Measurements from ENCODE around the gene OR7C1.
"Not testable (repeated sequence)": the region's sequence is repeated elsewhere in the genome, so short reads cannot be mapped to it uniquely, and the experiment has no call there.

Gene OR7C1

GRCh38 chr19:14784730-14785101 lies 50.3 kb downstream of the OR7C1 start:
- DNase-seq (ENCODE audit: low spot score) = not testable (repeated sequence)

GRCh38 chr19:14783410-14783998 lies 51.5 kb downstream of the OR7C1 start:
- not testable (repeated sequence) for DNase-seq (ENCODE audit: low spot score)

- DNase-seq (ENCODE audit: low spot score) = no peak
Observed at GRCh38 chr19:14782626-14783409, 52.2 kb downstream of the OR7C1 start.

GRCh38 chr19:14781713-14782536 lies 53.1 kb downstream of the OR7C1 start:
- not testable (repeated sequence) for DNase-seq (ENCODE audit: low spot score)

GRCh38 chr19:14780622-14781225 lies 54.3 kb downstream of the OR7C1 start:
- DNase-seq (ENCODE audit: low spot score) = not testable (repeated sequence)

GRCh38 chr19:14779151-14779550 lies 55.8 kb downstream of the OR7C1 start:
- DNase-seq (ENCODE audit: low spot score) = no peak

GRCh38 chr19:14778110-14778845 lies 56.7 kb downstream of the OR7C1 start, which contains the start of gene ADGRE2:
Gene ADGRE2, minus strand, starts transcription at chr19:14778560. Its CDS starts 1,804 bp downstream, at chr19:14776756.
- DNase-seq (ENCODE audit: low spot score) = not testable (repeated sequence)

- DNase-seq (ENCODE audit: low spot score) = not testable (repeated sequence)
Observed at GRCh38 chr19:14777645-14778044, 57.3 kb downstream of the OR7C1 start.

GRCh38 chr19:14775869-14776586 lies 59.0 kb downstream of the OR7C1 start:
- no peak for DNase-seq (ENCODE audit: low spot score)

GRCh38 chr19:14775326-14775725 lies 59.7 kb downstream of the OR7C1 start:
- DNase-seq (ENCODE audit: low spot score) = not testable (repeated sequence)

GRCh38 chr19:14774373-14774772 lies 60.6 kb downstream of the OR7C1 start:
- DNase-seq (ENCODE audit: low spot score) = no peak

- DNase-seq (ENCODE audit: low spot score) = not testable (repeated sequence)
Observed at GRCh38 chr19:14773722-14774121, 61.3 kb downstream of the OR7C1 start.

GRCh38 chr19:14772995-14773394 lies 62.0 kb downstream of the OR7C1 start:
- no peak for DNase-seq (ENCODE audit: low spot score)

GRCh38 chr19:14772467-14772866 lies 62.5 kb downstream of the OR7C1 start:
- DNase-seq (ENCODE audit: low spot score) = no peak

- no peak for DNase-seq (ENCODE audit: low spot score)
Observed at GRCh38 chr19:14770944-14771839, 63.8 kb downstream of the OR7C1 start.

GRCh38 chr19:14770136-14770535 lies 64.8 kb downstream of the OR7C1 start:
- DNase-seq (ENCODE audit: low spot score) = no peak

- DNase-seq (ENCODE audit: low spot score) = no peak
Observed at GRCh38 chr19:14769201-14769600, 65.8 kb downstream of the OR7C1 start.

GRCh38 chr19:14768001-14768400 lies 67.0 kb downstream of the OR7C1 start:
- DNase-seq (ENCODE audit: low spot score) = no peak

GRCh38 chr19:14767466-14767971 lies 67.5 kb downstream of the OR7C1 start:
- DNase-seq (ENCODE audit: low spot score) = no peak
